Activated T-cell treated with anti-CD3 and anti-CD28 coated beads, Interleukin-2, amount 50 U/mL, for 1 hour (primary cell): ENCODE data around the gene EXT2.

Source experiments
- DNase-seq: peaks from one replicate; pipeline ENCODE4 v3.0.0-alpha.2; 2020

EXT2 gene

GRCh38 chr11:44095506-44096359 lies at the start of gene EXT2:
Gene EXT2 (plus strand): TSS chr11:44095678. CDS start chr11:44107713, 12,035 bp downstream.
- peak; percentile 87 for DNase-seq

- no peak for DNase-seq
Observed at GRCh38 chr11:44046182-44046581, 49.3 kb upstream of the EXT2 start.

GRCh38 chr11:44047298-44047697 lies 48.2 kb upstream of the EXT2 start:
- DNase-seq = no peak

GRCh38 chr11:44047931-44048431 lies 47.5 kb upstream of the EXT2 start, which contains the start of gene ACCSL:
Gene ACCSL (plus strand): TSS chr11:44047981. CDS start chr11:44048037, 56 bp downstream.
- DNase-seq = no peak

- DNase-seq = no peak
Observed at GRCh38 chr11:44049832-44050231, 45.6 kb upstream of the EXT2 start.

GRCh38 chr11:44051171-44051570 lies 44.3 kb upstream of the EXT2 start:
- no peak for DNase-seq

GRCh38 chr11:44057340-44057739 lies 38.1 kb upstream of the EXT2 start:
- DNase-seq = no peak

- no peak for DNase-seq
Observed at GRCh38 chr11:44058275-44058674, 37.2 kb upstream of the EXT2 start.

- no peak for DNase-seq
Observed at GRCh38 chr11:44065161-44065661, 30.3 kb upstream of the EXT2 start.

- peak; percentile 88 for DNase-seq
Observed at GRCh38 chr11:44065841-44066731, 29.4 kb upstream of the EXT2 start, which contains the start of gene ACCS. Gene ACCS (plus strand): TSS chr11:44066270. CDS start chr11:44067628, 1,358 bp downstream.

GRCh38 chr11:44066732-44067141 lies 28.7 kb upstream of the EXT2 start:
- DNase-seq = no peak

- no peak for DNase-seq
Observed at GRCh38 chr11:44067266-44067665, 28.2 kb upstream of the EXT2 start.

- no peak for DNase-seq
Observed at GRCh38 chr11:44068180-44068579, 27.3 kb upstream of the EXT2 start.

- DNase-seq = no peak
Observed at GRCh38 chr11:44071157-44071556, 24.3 kb upstream of the EXT2 start.

- DNase-seq = no peak
Observed at GRCh38 chr11:44072757-44073658, 22.5 kb upstream of the EXT2 start.

- DNase-seq = no peak
Observed at GRCh38 chr11:44078794-44079193, 16.7 kb upstream of the EXT2 start.

GRCh38 chr11:44079376-44079775 lies 16.1 kb upstream of the EXT2 start:
- no peak for DNase-seq

- DNase-seq = no peak
Observed at GRCh38 chr11:44080951-44081350, 14.5 kb upstream of the EXT2 start.

- DNase-seq = no peak
Observed at GRCh38 chr11:44082645-44083044, 12.8 kb upstream of the EXT2 start.

- no peak for DNase-seq
Observed at GRCh38 chr11:44083433-44083832, 12.0 kb upstream of the EXT2 start.

- DNase-seq = no peak
Observed at GRCh38 chr11:44083906-44084305, 11.6 kb upstream of the EXT2 start.

GRCh38 chr11:44085330-44085729 lies 10.1 kb upstream of the EXT2 start:
- DNase-seq = no peak
